8988T (cell line): ENCODE data around the gene KDM1B.
"Not testable (repeated sequence)": the region's sequence is repeated elsewhere in the genome, so short reads cannot be mapped to it uniquely, and the experiment has no call there.

Experiments used
- DNase-seq: peaks from one replicate; pipeline ENCODE4 v3.0.0; 2011

Gene KDM1B

GRCh38 chr6:18151391-18151790 is 3.8 kb upstream of the KDM1B start:
- not testable (repeated sequence) for DNase-seq

GRCh38 chr6:18151801-18152200 is 3.4 kb upstream of the KDM1B start:
- DNase-seq: no peak

GRCh38 chr6:18153311-18153703 is 1.9 kb upstream of the KDM1B start:
- no peak for DNase-seq

- DNase-seq: no peak
Measured at GRCh38 chr6:18154507-18155149, 594 bp upstream of the KDM1B start, which contains the start of gene TPMT. TSS of gene TPMT (minus strand) at chr6:18155077. CDS start at chr6:18149127, 5,950 bp downstream.

GRCh38 chr6:18155864-18156421 is 721 bp downstream of the KDM1B start:
- peak; percentile 62 for DNase-seq

GRCh38 chr6:18160911-18161310 is 5.7 kb downstream of the KDM1B start:
- DNase-seq: no peak

GRCh38 chr6:18161431-18161830 is 6.2 kb downstream of the KDM1B start:
- no peak for DNase-seq

- DNase-seq: no peak
Measured at GRCh38 chr6:18162401-18162800, 7.2 kb downstream of the KDM1B start.

- DNase-seq: no peak
Measured at GRCh38 chr6:18165751-18166150, 10.5 kb downstream of the KDM1B start.

- no peak for DNase-seq
Measured at GRCh38 chr6:18166312-18167036, 11.3 kb downstream of the KDM1B start.

- DNase-seq: no peak
Measured at GRCh38 chr6:18168264-18168663, 13.0 kb downstream of the KDM1B start.

- DNase-seq: no peak
Measured at GRCh38 chr6:18171871-18172270, 16.6 kb downstream of the KDM1B start.

- not testable (repeated sequence) for DNase-seq
Measured at GRCh38 chr6:18176198-18176597, 21.0 kb downstream of the KDM1B start.

- no peak for DNase-seq
Measured at GRCh38 chr6:18177286-18177965, 22.2 kb downstream of the KDM1B start.

GRCh38 chr6:18178960-18179615 is 23.9 kb downstream of the KDM1B start:
- no peak for DNase-seq

- no peak for DNase-seq
Measured at GRCh38 chr6:18179770-18180356, 24.6 kb downstream of the KDM1B start.

- no peak for DNase-seq
Measured at GRCh38 chr6:18182568-18182967, 27.3 kb downstream of the KDM1B start.

- no peak for DNase-seq
Measured at GRCh38 chr6:18183766-18184165, 28.5 kb downstream of the KDM1B start.

- DNase-seq: no peak
Measured at GRCh38 chr6:18185624-18186023, 30.4 kb downstream of the KDM1B start.

GRCh38 chr6:18186033-18186432 is 30.8 kb downstream of the KDM1B start:
- DNase-seq: no peak

- DNase-seq: no peak
Measured at GRCh38 chr6:18186540-18187250, 31.5 kb downstream of the KDM1B start.

GRCh38 chr6:18187701-18188100 is 32.5 kb downstream of the KDM1B start:
- DNase-seq: no peak
